A549 (cell line): ENCODE results near the gene SLIT3. TPM values are rescaled to one million over a fixed set of nuclear protein-coding genes. Genes with fewer than 3 reads are reported as not detected.

ENCODE experiments used
- ATAC-seq, 2 experiments: fragments of 200-7000 bp in 1 of 2; fragments of >200 bp in 1 of 2; cut with Nextera tagmentation in 1 of 2; cut with Tn5 transposase in 1 of 2; 3 replicates each; pipeline versions ENCODE4 v1.8.0 to v1.9.1; 2018 to 2020; ENCODE audit warnings: mild to moderate bottlenecking in 1 of 2, moderate library complexity in 1 of 2
- CTCF ChIA-PET: fragments of 300-600 bp; sonication (Branson Sonifier 250); formaldehyde crosslinking; extraction: SDS; loops from one replicate; lab custom pipeline; 2021; ENCODE audit warnings: antibody characterized with exemption, inconsistent platforms; lab: Yijun Ruan, JAX
- POLR2A ChIA-PET: fragments of 350-600 bp; formaldehyde crosslinking; extraction: SDS; loops from one replicate; lab custom pipeline; 2021; ENCODE audit warnings: antibody characterized with exemption, inconsistent platforms; lab: Yijun Ruan, JAX
- DNase-seq, 2 experiments: peaks; one replicate each; pipeline versions ENCODE4 v3.0.0 to v3.0.0-alpha.2; 2011 to 2016; ENCODE audit warnings: low read depth in 1 of 2, low spot score in 1 of 2
- FAIRE-seq: peaks from 2 replicates; lab custom pipeline; 2011; peaks lifted over from hg19 to GRCh38; lab: Jason Lieb, UNC
- H3K27ac ChIP-seq, 2 experiments: fragments of >200 bp; sonication (Bioruptor Twin); formaldehyde crosslinking; 3 replicates each; pipeline ENCODE4 v1.5.1; 2016 to 2017
- H3K4me1 ChIP-seq: fragments of >200 bp; sonication (Bioruptor Twin); formaldehyde crosslinking; 3 replicates; pipeline ENCODE4 v1.6.1; 2016
- H3K4me2 ChIP-seq: fragments of >200 bp; sonication (Bioruptor Twin); formaldehyde crosslinking; 3 replicates; pipeline ENCODE4 v1.6.1; 2016
- H3K4me3 ChIP-seq: fragments of >200 bp; sonication (Bioruptor Twin); formaldehyde crosslinking; 3 replicates; pipeline ENCODE4 v1.5.1; 2016
- H3K9me3 ChIP-seq: fragments of >200 bp; sonication (Bioruptor Twin); formaldehyde crosslinking; 3 replicates; pipeline ENCODE4 v1.6.1; 2016
- ATOH8 ChIP-seq: fragments of 250-450 bp; sonication (Bioruptor Pico); IDR thresholded peaks from 2 replicates; pipeline ENCODE4 v1.5.0; 2020; ENCODE audit warnings: low read depth, mild to moderate bottlenecking, moderate library complexity
- BHLHE40 ChIP-seq: IDR thresholded peaks from 2 replicates; pipeline ENCODE4 v1.6.1; 2012; ENCODE audit warnings: low read depth, low read length, inconsistent platforms
- CBX8 ChIP-seq: fragments of 200-600 bp; sonication (generic); IDR thresholded peaks from 2 replicates; pipeline ENCODE4 v1.6.1; 2016
- CEBPB ChIP-seq, 2 experiments: fragments of >200 bp in 1 of 2; sonication (Bioruptor Twin) in 1 of 2; formaldehyde crosslinking in 1 of 2; IDR thresholded peaks; 2 replicates each; pipeline ENCODE4 v1.6.1; 2012 to 2016
- CTCF ChIP-seq: fragments of >200 bp; sonication (Bioruptor Twin); formaldehyde crosslinking; IDR thresholded peaks from 3 replicates; pipeline ENCODE4 v1.5.1; 2016
- EP300 ChIP-seq, 2 experiments: fragments of >200 bp; sonication (Bioruptor Twin); formaldehyde crosslinking; IDR thresholded peaks; 2 replicates in 1 of 2; 3 replicates in 1 of 2; pipeline ENCODE4 v1.6.1; 2016 to 2017
- ESRRA ChIP-seq: fragments of 150-350 bp; IDR thresholded peaks from 2 replicates; pipeline ENCODE4 v1.6.1; 2014; ENCODE audit warnings: mild to moderate bottlenecking, low read length, borderline replicate concordance
- FOSL2 ChIP-seq, 2 experiments: fragments of 450-650 bp in 1 of 2; fragments of >200 bp in 1 of 2; sonication (Bioruptor Twin) in 1 of 2; formaldehyde crosslinking; IDR thresholded peaks; 2 replicates each; pipeline versions ENCODE4 v1.5.0 to v1.6.1; 2016 to 2020; ENCODE audit warnings: mild to moderate bottlenecking in 1 of 2, moderate library complexity in 1 of 2
- FOXS1 ChIP-seq: fragments of 250-450 bp; sonication (Bioruptor Pico); IDR thresholded peaks from 2 replicates; pipeline ENCODE4 v1.5.0; 2020; ENCODE audit warnings: mild to moderate bottlenecking, moderate library complexity
- GATA3 ChIP-seq: IDR thresholded peaks from 2 replicates; pipeline ENCODE4 v1.6.1; 2012; ENCODE audit warnings: borderline replicate concordance
- HEYL ChIP-seq: fragments of 250-450 bp; sonication (Bioruptor Pico); IDR thresholded peaks from 2 replicates; pipeline ENCODE4 v1.8.0; 2021; ENCODE audit warnings: mild to moderate bottlenecking, moderate library complexity
- HMGXB4 ChIP-seq: fragments of 250-450 bp; sonication (Bioruptor Pico); IDR thresholded peaks from 2 replicates; pipeline ENCODE4 v1.5.0; 2021; ENCODE audit warnings: mild to moderate bottlenecking, moderate library complexity, borderline replicate concordance
- HOXB13 ChIP-seq: fragments of 250-450 bp; sonication (Bioruptor Pico); IDR thresholded peaks from 2 replicates; pipeline ENCODE4 v1.5.0; 2020; ENCODE audit warnings: low read depth, mild to moderate bottlenecking, moderate library complexity
- HOXB5 ChIP-seq: fragments of 250-450 bp; sonication (Bioruptor Pico); IDR thresholded peaks from 2 replicates; pipeline ENCODE4 v1.5.0; 2020; ENCODE audit warnings: mild to moderate bottlenecking, moderate library complexity
- JUN ChIP-seq, 2 experiments: fragments of >200 bp; sonication (Bioruptor Twin); formaldehyde crosslinking; IDR thresholded peaks; 2 replicates in 1 of 2; 3 replicates in 1 of 2; pipeline ENCODE4 v1.6.1; 2016 to 2017
- JUNB ChIP-seq: fragments of >200 bp; sonication (Bioruptor Twin); formaldehyde crosslinking; IDR thresholded peaks from 2 replicates; pipeline ENCODE4 v1.6.1; 2016
- MAZ ChIP-seq: fragments of 150-350 bp; IDR thresholded peaks from 2 replicates; pipeline ENCODE4 v1.6.1; 2014; ENCODE audit warnings: antibody characterized with exemption, low read depth, low read length, borderline replicate concordance
- NPAS2 ChIP-seq: fragments of 250-450 bp; sonication (Bioruptor Pico); IDR thresholded peaks from 2 replicates; pipeline ENCODE4 v1.8.0; 2022; ENCODE audit warnings: mild to moderate bottlenecking, moderate library complexity, borderline replicate concordance
- NR3C1 ChIP-seq: fragments of >200 bp; sonication (Bioruptor Twin); formaldehyde crosslinking; IDR thresholded peaks from 3 replicates; pipeline ENCODE4 v1.6.1; 2017
- PHF8 ChIP-seq: fragments of 200-600 bp; sonication (generic); IDR thresholded peaks from 2 replicates; pipeline ENCODE4 v1.6.1; 2016; ENCODE audit warnings: low read depth, mild to moderate bottlenecking, antibody characterized with exemption, moderate library complexity, borderline replicate concordance
- POLR2A ChIP-seq: IDR thresholded peaks from 2 replicates; pipeline ENCODE4 v1.6.1; 2012; ENCODE audit warnings: mild to moderate bottlenecking, low read length
- POLR2AphosphoS2 ChIP-seq: conservative IDR thresholded peaks from 2 replicates; pipeline ENCODE4 v1.6.1; 2012; ENCODE audit warnings: low read length, improper control_type of control experiment, inconsistent platforms
- RAD21 ChIP-seq, 2 experiments: fragments of >200 bp in 1 of 2; sonication (Bioruptor Twin) in 1 of 2; formaldehyde crosslinking in 1 of 2; IDR thresholded peaks in 1 of 2; conservative IDR thresholded peaks in 1 of 2; 2 replicates in 1 of 2; 3 replicates in 1 of 2; pipeline ENCODE4 v1.6.1; 2012 to 2018; ENCODE audit warnings: inconsistent platforms in 1 of 2
- SMC3 ChIP-seq: fragments of >200 bp; sonication (Bioruptor Twin); formaldehyde crosslinking; IDR thresholded peaks from 3 replicates; pipeline ENCODE4 v1.6.1; 2018; ENCODE audit warnings: inconsistent platforms
- SREBF2 ChIP-seq: fragments of 450-650 bp; IDR thresholded peaks from 2 replicates; pipeline ENCODE4 v1.6.1; 2014; ENCODE audit warnings: mild to moderate bottlenecking, moderate library complexity
- USF2 ChIP-seq: fragments of 450-650 bp; IDR thresholded peaks from 2 replicates; pipeline ENCODE4 v1.6.1; 2014; ENCODE audit warnings: antibody characterized with exemption
- ZNF302 ChIP-seq: fragments of 250-450 bp; sonication (Bioruptor Pico); IDR thresholded peaks from 2 replicates; pipeline ENCODE4 v1.9.0; 2021; ENCODE audit warnings: inconsistent platforms, mild to moderate bottlenecking, moderate library complexity
- ZSCAN20 ChIP-seq: fragments of 250-450 bp; sonication (Bioruptor Pico); IDR thresholded peaks from 2 replicates; pipeline ENCODE4 v1.8.0; 2022; ENCODE audit warnings: mild to moderate bottlenecking, moderate library complexity
- WGBS: methylation state at CpG from one replicate; pipeline ENCODE4 v1.1.6; 2017; ENCODE audit errors: missing lambda C conversion rate; 5-methylcytosine and 5-hydroxymethylcytosine counted together
- polyA plus RNA-seq, 4 experiments: library from polyadenylated mRNA; depleted of rRNA in 3 of 4; stranded (reverse); fragments of >200 nt; fragmentation: RNase III in 1 of 4; extraction: RNeasy Plus Mini Kit Qiagen cat#74134 plus additional on column Dnase treatment in 1 of 4; gene quantifications; 2 replicates in 3 of 4; 3 replicates in 1 of 4; pipeline ENCODE4 v1.2.3, GENCODE V29; 2011 to 2017
- TF ChIP-seq, protein P1 (sequence below): fragments of >200 bp; sonication (Bioruptor Twin); formaldehyde crosslinking; IDR thresholded peaks from 3 replicates; pipeline ENCODE4 v1.6.1; 2016
- TF ChIP-seq, protein P2 (sequence below): IDR thresholded peaks from 2 replicates; pipeline ENCODE4 v1.6.1; 2012
- TF ChIP-seq, protein P3 (sequence below): IDR thresholded peaks from 2 replicates; pipeline ENCODE4 v1.6.1; 2012; ENCODE audit warnings: low read depth, borderline replicate concordance

The SLIT3 gene
- polyA plus RNA-seq, 2 of the 4 experiments (the other 2 are of a cell fraction), result 12.7 to 22.9 TPM

- TF ChIP-seq HMGXB4 (CRISPR knock-in tag) (no peak), USF2 (no peak)
Observed at GRCh38 chr5:169303119-169303515, 2.2 kb upstream of the SLIT3 start (continued).

GRCh38 chr5:169302491-169303118 lies 1.7 kb upstream of the SLIT3 start:
- 22% methylated on average over 17 of the region's 17 CpGs for WGBS
- POLR2A ChIA-PET, result interaction anchor here (3.0 kb wide), 1 partner anchor 48 kb away, joined by 21 read pairs; no protein-coding TSS in a partner anchor
- H3K4me3 ChIP-seq, result no peak overlapping the region
- TF ChIP-seq, protein P1, sequence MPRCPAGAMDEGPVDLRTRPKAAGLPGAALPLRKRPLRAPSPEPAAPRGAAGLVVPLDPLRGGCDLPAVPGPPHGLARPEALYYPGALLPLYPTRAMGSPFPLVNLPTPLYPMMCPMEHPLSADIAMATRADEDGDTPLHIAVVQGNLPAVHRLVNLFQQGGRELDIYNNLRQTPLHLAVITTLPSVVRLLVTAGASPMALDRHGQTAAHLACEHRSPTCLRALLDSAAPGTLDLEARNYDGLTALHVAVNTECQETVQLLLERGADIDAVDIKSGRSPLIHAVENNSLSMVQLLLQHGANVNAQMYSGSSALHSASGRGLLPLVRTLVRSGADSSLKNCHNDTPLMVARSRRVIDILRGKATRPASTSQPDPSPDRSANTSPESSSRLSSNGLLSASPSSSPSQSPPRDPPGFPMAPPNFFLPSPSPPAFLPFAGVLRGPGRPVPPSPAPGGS, result no peak
- TF ChIP-seq NPAS2 (no peak), EP300 (IDR thresholded peaks at IDR 0.05) (no peak), BHLHE40 (no peak), HEYL (CRISPR knock-in tag) (no peak), GATA3 (no peak), CBX8 (no peak), PHF8 (no peak), FOSL2 (IDR thresholded peaks at IDR 0.05) (no peak), FOSL2 (CRISPR knock-in tag; IDR thresholded peaks at IDR 0.05) (no peak), HOXB5 (CRISPR knock-in tag) (no peak), CTCF (peak; percentile 90), SREBF2 (no peak), NR3C1 (no peak), ZNF302 (CRISPR knock-in tag) (no peak), JUNB (no peak), USF2 (no peak), FOXS1 (CRISPR knock-in tag) (no peak), ATOH8 (no peak), POLR2A (no peak), HOXB13 (CRISPR knock-in tag) (no peak), JUN (IDR thresholded peaks at IDR 0.05) (no peak), CEBPB (IDR thresholded peaks at IDR 0.05) (peak; percentile 58 to 78; a peak in 3 of 4 replicates), ESRRA (no peak), SMC3 (peak; percentile 88), ZSCAN20 (CRISPR knock-in tag) (no peak), POLR2AphosphoS2 (no peak), MAZ (no peak), RAD21 (conservative IDR thresholded peaks at IDR 0.05 in 1 of 2, IDR thresholded peaks at IDR 0.05 in 1 of 2) (peak; percentile 79 to 81)
- TF ChIP-seq, protein P2, sequence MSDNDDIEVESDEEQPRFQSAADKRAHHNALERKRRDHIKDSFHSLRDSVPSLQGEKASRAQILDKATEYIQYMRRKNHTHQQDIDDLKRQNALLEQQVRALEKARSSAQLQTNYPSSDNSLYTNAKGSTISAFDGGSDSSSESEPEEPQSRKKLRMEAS, result no peak
- TF ChIP-seq, protein P3, sequence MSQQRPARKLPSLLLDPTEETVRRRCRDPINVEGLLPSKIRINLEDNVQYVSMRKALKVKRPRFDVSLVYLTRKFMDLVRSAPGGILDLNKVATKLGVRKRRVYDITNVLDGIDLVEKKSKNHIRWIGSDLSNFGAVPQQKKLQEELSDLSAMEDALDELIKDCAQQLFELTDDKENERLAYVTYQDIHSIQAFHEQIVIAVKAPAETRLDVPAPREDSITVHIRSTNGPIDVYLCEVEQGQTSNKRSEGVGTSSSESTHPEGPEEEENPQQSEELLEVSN, result no peak

More at GRCh38 chr5:169302491-169303118, 1.7 kb upstream of the SLIT3 start:
- FAIRE-seq (no peak), ATAC-seq (peak in 1 of 2 experiments; percentile 54; a peak in 3 of 6 replicates), DNase-seq (peak; percentile 81 to 88)
- CTCF ChIA-PET, result interaction anchor here (0.6 to 5.7 kb wide), 48 partner anchors 10 to 853 kb away, joined by 3 to 53 read pairs (median 4); no protein-coding TSS in a partner anchor
- Histone ChIP-seq H3K9me3 (no peaks in the 10 kb centered on the region), H3K4me1 (peaks cover 38% of the 10 kb centered on the region), H3K27ac (peak overlapping the region; percentile 14 to 99; a peak in 4 of 6 replicates), H3K4me2 (peak overlapping the region; percentile 88)
